H1 (cell line): ENCODE measurements around the gene EGR4. TPM values are rescaled to one million over a fixed set of nuclear protein-coding genes. Genes with fewer than 3 reads are reported as not detected.

Experiments used
- CTCF ChIA-PET: fragments of 300-600 bp; sonication (Branson Sonifier 250); formaldehyde crosslinking; loops from one replicate; lab custom pipeline; 2021; ENCODE audit not compliant: partially characterized antibody; lab: Charles Lee
- POLR2A ChIA-PET: fragments of 300-600 bp; sonication (Branson Sonifier 250); formaldehyde crosslinking; loops from one replicate; lab custom pipeline; 2021; ENCODE audit warnings: inconsistent platforms; ENCODE audit not compliant: partially characterized antibody; lab: Charles Lee
- DNase-seq, 2 experiments: peaks; one replicate each; pipeline versions ENCODE4 v3.0.0 to v3.0.0-alpha.2; 2010 to 2022; ENCODE audit warnings: low spot score in 2 of 2, low read depth in 1 of 2, mixed read lengths in 1 of 2
- FAIRE-seq: peaks from 2 replicates; lab custom pipeline; 2011; peaks lifted over from hg19 to GRCh38; lab: Jason Lieb, UNC
- H2AFZ ChIP-seq: 2 replicates; pipeline ENCODE4 v1.8.1; 2012; ENCODE audit warnings: low read length, inconsistent platforms
- H2AK5ac ChIP-seq: 2 replicates; pipeline ENCODE4 v1.6.1; 2013; ENCODE audit warnings: low read depth, low read length
- H2BK120ac ChIP-seq: replicated peaks from 2 replicates; pipeline ENCODE3; 2013; ENCODE audit warnings: low read depth, low read length, inconsistent platforms
- H2BK12ac ChIP-seq: 2 replicates; pipeline ENCODE4 v1.6.1; 2013; ENCODE audit warnings: low read depth, low read length
- H2BK15ac ChIP-seq: 2 replicates; pipeline ENCODE4 v1.6.1; 2013; ENCODE audit warnings: low read length
- H2BK20ac ChIP-seq: 2 replicates; pipeline ENCODE4 v1.6.1; 2013; ENCODE audit warnings: low read length
- H2BK5ac ChIP-seq: 2 replicates; pipeline ENCODE4 v1.6.1; 2013; ENCODE audit warnings: low read depth, low read length
- H3K14ac ChIP-seq: 2 replicates; pipeline ENCODE4 v1.6.1; 2013; ENCODE audit warnings: inconsistent platforms; ENCODE audit not compliant: insufficient read length
- H3K18ac ChIP-seq: 2 replicates; pipeline ENCODE4 v1.6.1; 2013; ENCODE audit warnings: low read length; ENCODE audit errors: extremely low read depth
- H3K23ac ChIP-seq: 2 replicates; pipeline ENCODE4 v1.6.1; 2013; ENCODE audit warnings: inconsistent platforms; ENCODE audit not compliant: insufficient read length
- H3K23me2 ChIP-seq: 2 replicates; pipeline ENCODE4 v1.6.1; 2013; ENCODE audit warnings: low read depth, low read length
- H3K27ac ChIP-seq: 2 replicates; pipeline ENCODE4 v1.6.1; 2011; ENCODE audit warnings: low read depth, low read length, inconsistent platforms
- H3K27me3 ChIP-seq, 4 experiments: replicated peaks in 1 of 4; 1 replicate in 1 of 4; 2 replicates in 3 of 4; pipeline versions ENCODE4 v1.6.1 to v1.8.1; 2011 to 2013; ENCODE audit warnings: low read length in 3 of 4, mild to moderate bottlenecking in 3 of 4, inconsistent platforms in 2 of 4, mixed read lengths in 2 of 4, moderate library complexity in 1 of 4; ENCODE audit not compliant: control insufficient read depth in 3 of 4, insufficient read depth in 3 of 4; ENCODE audit errors: extremely low read depth in 1 of 4
- H3K36me3 ChIP-seq, 4 experiments: 2 replicates each; pipeline versions ENCODE4 v1.6.1 to v1.8.1; 2011 to 2013; ENCODE audit warnings: mild to moderate bottlenecking in 4 of 4, low read length in 3 of 4, moderate library complexity in 2 of 4, control low read depth in 1 of 4, inconsistent platforms in 1 of 4; ENCODE audit not compliant: insufficient read depth in 4 of 4, control insufficient read depth in 2 of 4
- H3K4ac ChIP-seq: replicated peaks from 2 replicates; pipeline ENCODE3; 2013; ENCODE audit warnings: low read length, low read depth, mixed read lengths, inconsistent platforms; ENCODE audit not compliant: insufficient read length
- H3K4me1 ChIP-seq, 4 experiments: replicated peaks in 1 of 4; 1 replicate in 1 of 4; 2 replicates in 3 of 4; pipeline versions ENCODE4 v1.6.1 to v1.8.1; 2011 to 2013; ENCODE audit warnings: low read length in 3 of 4, inconsistent platforms in 2 of 4, mixed read lengths in 1 of 4; ENCODE audit not compliant: insufficient read depth in 4 of 4, control insufficient read depth in 3 of 4
- H3K4me2 ChIP-seq, 2 experiments: 2 replicates each; pipeline versions ENCODE4 v1.6.1 to v1.8.1; 2011 to 2013; ENCODE audit warnings: low read depth in 2 of 2, low read length in 2 of 2, control low read depth in 1 of 2, inconsistent platforms in 1 of 2, mild to moderate bottlenecking in 1 of 2; ENCODE audit not compliant: insufficient read depth in 1 of 2
- H3K4me3 ChIP-seq, 4 experiments: fragments of 200-600, 300-600 bp in 1 of 4; sonication (generic), shearing (Covaris generic), sonication (Bioruptor Twin) in 1 of 4; 2 replicates each; pipeline versions ENCODE4 v1.5.1 to v1.8.1; 2011 to 2016; ENCODE audit warnings: low read length in 4 of 4, low read depth in 3 of 4, control low read depth in 2 of 4, inconsistent platforms in 2 of 4, mild to moderate bottlenecking in 2 of 4, mixed read lengths in 1 of 4, moderate library complexity in 1 of 4; ENCODE audit not compliant: insufficient read depth in 2 of 4; ENCODE audit errors: extremely low read depth in 1 of 4
- H3K56ac ChIP-seq: replicated peaks from 2 replicates; pipeline ENCODE3; 2013; ENCODE audit warnings: low read depth, mild to moderate bottlenecking, mixed read lengths, low read length, inconsistent platforms; ENCODE audit not compliant: insufficient read length
- H3K79me1 ChIP-seq: 2 replicates; pipeline ENCODE4 v1.6.1; 2013; ENCODE audit warnings: low read depth, low read length, control low read depth
- H3K79me2 ChIP-seq, 2 experiments: 2 replicates each; pipeline versions ENCODE4 v1.6.1 to v1.8.1; 2012 to 2013; ENCODE audit warnings: low read length in 2 of 2, mild to moderate bottlenecking in 2 of 2, inconsistent platforms in 1 of 2; ENCODE audit not compliant: insufficient read depth in 2 of 2, control insufficient read depth in 1 of 2
- H3K9ac ChIP-seq, 4 experiments: replicated peaks in 1 of 4; 1 replicate in 1 of 4; 2 replicates in 3 of 4; pipeline versions ENCODE4 v1.6.1 to v1.8.1; 2011 to 2013; ENCODE audit warnings: low read depth in 3 of 4, low read length in 3 of 4, control low read depth in 2 of 4, mild to moderate bottlenecking in 2 of 4, moderate library complexity in 2 of 4, inconsistent platforms in 1 of 4; ENCODE audit errors: extremely low read depth in 1 of 4
- H3K9me3 ChIP-seq, 2 experiments: 2 replicates each; pipeline versions ENCODE4 v1.6.1 to v1.8.1; 2012 to 2013; ENCODE audit warnings: mild to moderate bottlenecking in 2 of 2, moderate library complexity in 2 of 2, control low read depth in 1 of 2, inconsistent platforms in 1 of 2, low read depth in 1 of 2, low read length in 1 of 2, mixed read lengths in 1 of 2; ENCODE audit not compliant: insufficient read depth in 2 of 2
- H4K20me1 ChIP-seq, 2 experiments: replicated peaks in 1 of 2; 2 replicates each; pipeline versions ENCODE3 to v1.8.1; 2011 to 2013; ENCODE audit warnings: inconsistent platforms in 2 of 2, low read length in 2 of 2, mild to moderate bottlenecking in 1 of 2; ENCODE audit not compliant: insufficient read depth in 2 of 2, control insufficient read depth in 1 of 2
- H4K5ac ChIP-seq: 2 replicates; pipeline ENCODE4 v1.6.1; 2013; ENCODE audit warnings: low read length, low read depth, mixed read lengths, inconsistent platforms; ENCODE audit not compliant: insufficient read length
- H4K8ac ChIP-seq: 2 replicates; pipeline ENCODE4 v1.8.0; 2013; ENCODE audit warnings: mild to moderate bottlenecking, moderate library complexity, low read length, inconsistent platforms; ENCODE audit not compliant: insufficient read depth; ENCODE audit errors: extremely low read depth
- H4K91ac ChIP-seq: replicated peaks from 2 replicates; pipeline ENCODE3; 2013; ENCODE audit warnings: low read length, mixed read lengths, inconsistent platforms; ENCODE audit not compliant: insufficient read length
- CHD2 ChIP-seq: IDR thresholded peaks from 2 replicates; pipeline ENCODE4 v1.6.1; 2012; ENCODE audit warnings: low read length, improper control_type of control experiment
- EP300 ChIP-seq, 2 experiments: IDR thresholded peaks; 1 replicate in 1 of 2; 2 replicates in 1 of 2; pipeline ENCODE4 v1.6.1; 2011 to 2012; ENCODE audit warnings: low read depth in 2 of 2, low read length in 2 of 2, mild to moderate bottlenecking in 2 of 2, borderline replicate concordance in 1 of 2, inconsistent platforms in 1 of 2, moderate library complexity in 1 of 2
- FOSL1 ChIP-seq: IDR thresholded peaks from 2 replicates; pipeline ENCODE4 v1.6.1; 2011; ENCODE audit warnings: mild to moderate bottlenecking, low read depth, low read length, moderate library complexity; ENCODE audit not compliant: insufficient read depth
- GABPA ChIP-seq: IDR thresholded peaks from 2 replicates; pipeline ENCODE4 v1.6.1; 2011; ENCODE audit warnings: mild to moderate bottlenecking, low read length, moderate library complexity, borderline replicate concordance; ENCODE audit not compliant: insufficient read depth
- HDAC2 ChIP-seq, 2 experiments: fragments of 300-600 bp in 1 of 2; sonication (generic) in 1 of 2; IDR thresholded peaks; 2 replicates each; pipeline ENCODE4 v1.6.1; 2011 to 2012; ENCODE audit warnings: low read depth in 2 of 2, low read length in 2 of 2, mild to moderate bottlenecking in 2 of 2, moderate library complexity in 2 of 2, borderline replicate concordance in 1 of 2, inconsistent platforms in 1 of 2
- RFX5 ChIP-seq: IDR thresholded peaks from 2 replicates; pipeline ENCODE4 v1.6.1; 2011; ENCODE audit warnings: low read depth, low read length, improper control_type of control experiment, borderline replicate concordance
- SAP30 ChIP-seq: fragments of 300-600 bp; sonication (generic); IDR thresholded peaks from 2 replicates; pipeline ENCODE4 v1.7.1; 2012; ENCODE audit warnings: low read length, moderate library complexity, mild to moderate bottlenecking, inconsistent platforms; ENCODE audit not compliant: insufficient read depth, insufficient replicate concordance
- SIN3A ChIP-seq, 2 experiments: IDR thresholded peaks in 1 of 2; conservative IDR thresholded peaks in 1 of 2; 2 replicates each; pipeline ENCODE4 v1.6.1; 2011 to 2012; ENCODE audit warnings: low read length in 2 of 2, improper control_type of control experiment in 1 of 2, low read depth in 1 of 2, mild to moderate bottlenecking in 1 of 2
- TAF1 ChIP-seq: IDR thresholded peaks from 2 replicates; pipeline ENCODE4 v1.6.1; 2011; ENCODE audit warnings: mild to moderate bottlenecking, low read depth, low read length
- TAF7 ChIP-seq: optimal IDR thresholded peaks from 2 replicates; pipeline ENCODE3; 2011; ENCODE audit warnings: low read depth, mild to moderate bottlenecking, inconsistent platforms, low read length, moderate library complexity, borderline replicate concordance
- YY1 ChIP-seq: IDR thresholded peaks from 2 replicates; pipeline ENCODE4 v1.6.1; 2011; ENCODE audit warnings: low read depth, mild to moderate bottlenecking, low read length
- WGBS, 2 experiments: shearing (Covaris generic) in 1 of 2; methylation state at CpG; one replicate each; pipeline versions ENCODE4 v1.1.6 to v1.1.7; 2013 to 2015; ENCODE audit warnings: low lambda C conversion rate in 2 of 2, mixed read lengths in 2 of 2, inconsistent platforms in 1 of 2, low coverage in 1 of 2, missing lambda C conversion rate in 1 of 2; ENCODE audit not compliant: insufficient replicate concordance in 2 of 2, insufficient coverage in 1 of 2, insufficient read length in 1 of 2; ENCODE audit errors: extremely low coverage in 1 of 2, missing lambda C conversion rate in 1 of 2; 5-methylcytosine and 5-hydroxymethylcytosine counted together
- polyA plus RNA-seq, 7 experiments: library from polyadenylated mRNA; depleted of rRNA in 3 of 7; stranded (reverse) in 5 of 7; unstranded in 2 of 7; fragments of >200 nt in 5 of 7; fragments of 200-250 nt in 2 of 7; gene quantifications; 1 replicate in 5 of 7; 2 replicates in 1 of 7; 4 replicates in 1 of 7; pipeline versions ENCODE4 v1.2.1 to v1.2.3, GENCODE V29; 2011 to 2013; ENCODE audit warnings: missing spikeins in 2 of 7, mixed read lengths in 2 of 7
- total RNA-seq: library from RNA; stranded (reverse); fragmentation: NEBNext Ultra II Directional; extraction: Animal tissue kit (Norgen Biotek cat#: 25700); gene quantifications from 2 replicates; pipeline ENCODE4 v1.2.1, GENCODE V29; 2021

The EGR4 gene
- total and polyA plus RNA-seq, 2 of the 8 experiments (the other 6 are each of a cell fraction or from before 2014, with no cell fraction given), result 0.20 TPM; not detected in 1

GRCh38 chr2:73291093-73291460 lies 2.3 kb downstream of the EGR4 start:
- ChIA-PET POLR2A (interaction anchor here (1.2 to 2.5 kb wide), 6 partner anchors 11 to 57 kb away, joined by 3 to 8 read pairs (median 5); partner anchors contain the start of gene CCT7), CTCF (interaction anchor here (0.7 to 6.5 kb wide), 19 partner anchors 15 to 122 kb away, joined by 3 to 122 read pairs (median 11); partner anchors contain the start of gene CCT7)
- no peak for FAIRE-seq
- H3K79me2 ChIP-seq, result no peaks in the 10 kb centered on the region; a peak in 1 of 4 replicates
- no peak overlapping the region for H3K23ac ChIP-seq
- H3K4me2 ChIP-seq, result peak overlapping the region; percentile 78 to 90
- H3K9me3 ChIP-seq, result no peaks in the 10 kb centered on the region
- H2BK20ac ChIP-seq, result no peak overlapping the region
- H3K56ac ChIP-seq, result no peak overlapping the region
- H3K14ac ChIP-seq, result no peak overlapping the region
- 10% methylated on average over 34 of the region's 34 CpGs; no CpG with 5 or more reads in 1 of the 2 experiments for WGBS, 2 experiments
- peak overlapping the region; percentile 37 to 68 (median 46); a peak in 6 of 8 replicates for H3K4me3 ChIP-seq
- H2AK5ac ChIP-seq, result no peak overlapping the region
- no peak overlapping the region for H3K9ac ChIP-seq
- no peak overlapping the region for H2BK12ac ChIP-seq
- no peak overlapping the region for H2BK15ac ChIP-seq
- peaks cover 9 to 15% of the 10 kb centered on the region in 2 experiments for H4K20me1 ChIP-seq
- H3K18ac ChIP-seq, result no peak overlapping the region
- peaks cover 28 to 70% (median 58%) of the 10 kb centered on the region in 4 experiments for H3K27me3 ChIP-seq
- H3K4ac ChIP-seq, result no peak overlapping the region
- DNase-seq, result peak; percentile 36 to 90
- peaks cover 0 to 11% (median 3%) of the 10 kb centered on the region in 4 experiments; a peak in 4 of 7 replicates for H3K4me1 ChIP-seq
- H4K91ac ChIP-seq, result no peak overlapping the region
- H4K8ac ChIP-seq, result no peak overlapping the region
- H3K23me2 ChIP-seq, result peaks cover 12% of the 10 kb centered on the region
- H3K27ac ChIP-seq, result no peak overlapping the region
- H3K79me1 ChIP-seq, result no peaks in the 10 kb centered on the region
- no peaks in the 10 kb centered on the region; a peak in 1 of 8 replicates for H3K36me3 ChIP-seq
- no peak overlapping the region for H2AFZ ChIP-seq
- H2BK5ac ChIP-seq, result no peak overlapping the region
- no peak overlapping the region for H4K5ac ChIP-seq
- H2BK120ac ChIP-seq, result no peak overlapping the region
- TF ChIP-seq SIN3A (conservative IDR thresholded peaks at IDR 0.05 in 1 of 2, IDR thresholded peaks at IDR 0.05 in 1 of 2; ENCODE audit: low read depth in 1 of 2, low read length in 2 of 2) (peak; percentile 100), CHD2 (0 out of 2 replicates have a peak, but pooled peaks have one; percentile 16), HDAC2 (IDR thresholded peaks at IDR 0.05; ENCODE audit: borderline replicate concordance in 1 of 2, low read depth in 2 of 2, low read length in 2 of 2) (peak; percentile 92 to 99; a peak in 3 of 4 replicates), TAF1 (peak; percentile 30; the same call in 1 of the 2 replicates), YY1 (0 out of 2 replicates have a peak, but pooled peaks have one; percentile 19), SAP30 (peak; percentile 92), TAF7 (peak; percentile 23), RFX5 (no peak), FOSL1 (no peak), EP300 (IDR thresholded peaks at IDR 0.05; ENCODE audit: borderline replicate concordance in 1 of 2, low read depth in 2 of 2, low read length in 2 of 2) (no peak), GABPA (peak; percentile 35; the same call in 1 of the 2 replicates)
